MG63 (cell line): ENCODE results near the gene CBFA2T3. TPM values are rescaled to one million over a fixed set of nuclear protein-coding genes. Genes with fewer than 3 reads are reported as not detected.

Experiments
- DNase-seq: peaks from one replicate; pipeline ENCODE4 v3.0.0-alpha.2; 2020
- H3K27me3 ChIP-seq: fragments of 250-450 bp; sonication (Bioruptor Pico); 2 replicates; pipeline ENCODE4 v1.5.1; 2020; ENCODE audit warnings: mild to moderate bottlenecking, moderate library complexity
- H3K36me3 ChIP-seq: fragments of 250-450 bp; sonication (Bioruptor Pico); 2 replicates; pipeline ENCODE4 v1.5.1; 2020; ENCODE audit warnings: mild to moderate bottlenecking, moderate library complexity
- H3K4me3 ChIP-seq: fragments of 250-450 bp; sonication (Bioruptor Pico); 2 replicates; pipeline ENCODE4 v1.5.1; 2020; ENCODE audit warnings: mild to moderate bottlenecking, moderate library complexity
- H3K9me3 ChIP-seq: fragments of 250-450 bp; sonication (Bioruptor Pico); 2 replicates; pipeline ENCODE4 v1.5.1; 2020; ENCODE audit warnings: mild to moderate bottlenecking, moderate library complexity
- total RNA-seq: library from RNA; depleted of rRNA; stranded (reverse); fragments of >200 nt; shearing (Covaris generic); gene quantifications from 2 replicates; pipeline ENCODE4 v1.2.3, GENCODE V29; 2014; ENCODE audit warnings: low replicate concordance

CBFA2T3 gene
- total RNA-seq, 1 experiment from 2014 or later: not detected

DNA sequence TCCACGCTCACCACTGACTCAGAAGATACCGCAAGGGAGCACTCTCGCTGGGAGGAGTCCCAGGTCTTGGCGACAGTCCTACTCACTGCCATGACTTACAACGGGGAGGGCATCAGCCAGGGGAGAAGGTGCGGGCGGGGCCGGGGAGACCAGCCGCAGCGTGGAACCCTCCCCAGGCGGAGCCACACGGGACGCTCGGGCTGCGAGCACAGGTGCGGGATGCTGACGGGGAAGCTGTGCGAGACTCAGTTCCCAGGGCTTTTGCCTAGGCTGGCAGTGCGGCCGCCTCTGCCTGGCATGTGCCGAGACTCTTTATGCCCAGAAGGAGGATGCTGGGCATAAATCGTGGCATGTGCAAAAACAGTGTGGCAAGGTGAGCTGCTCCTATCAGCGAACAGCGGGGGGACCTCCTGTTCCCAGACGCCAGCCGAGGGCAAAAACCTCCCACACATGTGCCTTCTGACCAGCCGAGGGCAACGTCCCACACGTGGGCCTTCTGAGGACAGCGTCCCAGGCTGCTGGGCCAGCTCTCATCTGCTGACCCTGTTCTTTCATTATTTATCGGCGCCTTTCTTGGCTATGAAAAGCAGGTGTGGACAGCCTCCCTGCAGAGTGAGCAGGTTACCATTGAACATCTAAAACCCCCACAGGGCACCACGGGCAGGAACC is 126.3 kb downstream of the CBFA2T3 start:
- Histone ChIP-seq H3K36me3 (no peaks in the 10 kb centered on the region), H3K27me3 (no peaks in the 10 kb centered on the region), H3K9me3 (no peaks in the 10 kb centered on the region), H3K4me3 (no peak overlapping the region)
- DNase-seq: no peak

DNA sequence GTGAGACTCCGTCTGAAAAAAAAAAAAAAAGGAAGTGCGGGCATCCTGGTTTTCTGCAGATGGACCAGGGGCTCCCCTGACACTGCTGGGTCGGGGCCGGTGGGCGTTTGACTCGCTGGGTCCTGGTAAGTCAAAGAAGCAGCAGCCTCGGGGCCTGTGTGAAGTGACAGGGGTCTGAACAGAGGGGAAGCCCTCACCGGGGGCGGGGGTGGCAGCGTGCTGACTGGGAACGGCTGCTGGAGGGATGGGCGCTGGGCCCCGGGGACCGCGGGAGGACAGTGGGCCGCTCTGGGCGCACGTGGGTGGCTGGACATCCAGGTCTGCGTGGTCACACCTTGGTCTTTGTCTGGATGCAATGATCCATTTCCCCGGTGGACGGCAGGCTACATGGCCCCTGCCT is 128.4 kb downstream of the CBFA2T3 start:
- Histone ChIP-seq H3K4me3 (no peak overlapping the region), H3K36me3 (no peaks in the 10 kb centered on the region), H3K9me3 (no peaks in the 10 kb centered on the region), H3K27me3 (no peaks in the 10 kb centered on the region)
- no peak for DNase-seq

DNA sequence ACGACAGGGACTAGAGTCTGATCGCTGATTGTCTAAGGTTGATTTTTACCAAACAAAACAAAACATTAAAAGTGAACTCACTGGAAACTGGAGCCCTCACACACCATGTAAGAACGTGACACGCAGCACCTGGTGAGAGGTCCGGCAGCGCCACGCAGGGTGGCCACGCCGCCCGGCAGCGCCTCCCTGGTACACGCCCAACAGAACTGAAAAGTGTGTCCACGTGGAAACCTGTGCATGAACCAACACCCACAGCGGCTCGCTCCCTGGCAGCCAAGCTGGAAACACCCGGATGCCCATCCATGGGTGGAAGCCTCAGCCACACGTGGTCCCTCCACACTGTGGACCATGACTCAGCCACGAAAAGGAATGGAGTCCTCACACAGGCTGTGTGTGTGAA is 129.4 kb downstream of the CBFA2T3 start:
- Histone ChIP-seq H3K4me3 (no peak overlapping the region), H3K9me3 (no peaks in the 10 kb centered on the region), H3K27me3 (no peaks in the 10 kb centered on the region), H3K36me3 (no peaks in the 10 kb centered on the region)
- no peak for DNase-seq

DNA sequence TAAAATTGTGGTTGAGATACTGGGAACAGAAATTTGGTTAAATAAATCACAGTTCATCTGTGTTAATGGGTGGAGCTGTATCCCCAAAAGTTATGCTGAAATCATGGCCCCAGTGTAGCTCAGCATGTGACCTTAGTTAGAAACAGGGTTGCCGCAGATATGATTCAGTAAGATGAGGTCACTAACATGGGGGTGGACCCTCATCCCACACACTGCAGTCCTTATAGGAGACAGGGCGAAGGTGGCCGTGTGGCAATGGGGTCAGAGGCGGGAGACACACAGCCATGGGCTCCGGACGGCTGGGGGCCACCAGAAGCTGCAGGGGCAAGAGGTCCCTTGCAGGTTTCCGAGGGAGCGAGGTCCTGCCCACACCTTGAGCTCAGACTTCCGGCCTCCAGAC is 130.9 kb downstream of the CBFA2T3 start:
- H3K9me3 ChIP-seq: no peaks in the 10 kb centered on the region
- H3K4me3 ChIP-seq: no peak overlapping the region
- no peak for DNase-seq
- H3K27me3 ChIP-seq: no peaks in the 10 kb centered on the region
- no peaks in the 10 kb centered on the region for H3K36me3 ChIP-seq

DNA sequence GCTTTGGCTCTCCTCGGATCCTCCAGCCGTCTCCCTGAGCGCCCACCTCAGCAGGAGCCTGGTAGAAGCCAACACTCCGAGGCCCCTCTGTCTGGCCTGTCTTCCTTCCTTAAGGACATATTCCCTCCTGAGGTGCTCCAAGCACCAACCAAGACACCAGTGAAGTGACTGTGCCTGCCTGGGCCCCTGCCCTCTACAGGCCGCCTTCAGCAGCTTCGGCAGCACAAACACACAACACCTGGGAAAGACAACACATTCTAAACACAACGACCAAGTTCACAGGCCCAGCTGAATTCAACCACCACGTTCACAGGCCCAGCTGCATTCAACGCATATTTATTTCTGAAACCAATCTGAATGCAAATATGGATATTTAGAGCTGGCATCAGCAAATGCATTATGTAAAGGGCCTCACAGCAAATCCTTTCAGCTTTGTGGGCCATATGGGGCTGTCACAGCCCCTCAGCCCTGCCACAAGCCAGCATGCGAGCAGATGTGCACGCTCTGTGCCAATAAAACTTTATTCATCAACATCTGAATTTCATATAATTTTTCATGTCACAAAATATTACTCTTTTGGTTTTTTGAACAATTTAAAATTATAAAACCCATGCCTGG is 132.5 kb downstream of the CBFA2T3 start:
- no peak for DNase-seq
- H3K27me3 ChIP-seq: no peaks in the 10 kb centered on the region
- no peak overlapping the region for H3K4me3 ChIP-seq
- no peaks in the 10 kb centered on the region for H3K36me3 ChIP-seq
- no peaks in the 10 kb centered on the region for H3K9me3 ChIP-seq

DNA sequence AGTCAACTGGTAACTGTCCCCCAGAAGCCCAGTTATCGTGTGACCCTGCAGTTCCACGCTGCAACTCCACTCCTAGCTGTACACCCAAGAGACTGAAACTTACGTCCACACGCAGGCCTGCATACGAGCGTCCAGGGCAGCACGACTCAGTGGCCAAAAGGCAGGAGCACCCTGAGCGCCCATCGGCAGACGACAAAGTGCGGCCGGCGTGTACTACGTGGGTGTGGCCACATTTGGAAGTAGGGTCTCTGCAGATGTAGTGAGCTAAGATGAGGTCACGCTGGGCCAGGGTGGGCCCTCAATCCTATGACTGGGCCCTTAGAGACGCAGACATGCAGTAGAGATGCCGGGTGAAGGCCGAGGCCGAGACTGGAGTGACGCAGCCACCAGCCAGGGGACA is 133.8 kb downstream of the CBFA2T3 start:
- no peaks in the 10 kb centered on the region for H3K9me3 ChIP-seq
- no peaks in the 10 kb centered on the region for H3K36me3 ChIP-seq
- DNase-seq: no peak
- no peak overlapping the region for H3K4me3 ChIP-seq
- no peaks in the 10 kb centered on the region for H3K27me3 ChIP-seq

DNA sequence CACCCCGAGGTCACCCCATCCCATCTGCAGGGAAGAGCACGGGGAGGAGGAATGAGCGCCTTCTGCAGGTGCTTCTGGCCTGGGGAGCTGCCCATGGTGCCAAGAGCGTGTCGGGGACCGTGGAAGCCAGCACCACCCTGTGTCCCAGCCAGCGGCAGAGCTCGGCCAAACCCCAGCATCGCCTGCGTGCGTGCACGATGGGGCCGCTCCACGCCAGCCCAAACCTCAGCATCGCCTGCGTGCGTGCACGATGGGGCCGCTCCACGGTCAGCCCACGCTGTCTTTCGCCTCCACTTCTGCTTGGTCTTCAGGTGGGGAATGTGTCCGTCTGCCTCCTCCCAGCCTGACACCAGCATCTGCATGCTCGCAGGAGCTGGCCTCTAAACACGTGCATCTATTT is 134.2 kb downstream of the CBFA2T3 start:
- DNase-seq: no peak
- Histone ChIP-seq H3K36me3 (no peaks in the 10 kb centered on the region), H3K4me3 (no peak overlapping the region), H3K9me3 (no peaks in the 10 kb centered on the region), H3K27me3 (no peaks in the 10 kb centered on the region)

DNA sequence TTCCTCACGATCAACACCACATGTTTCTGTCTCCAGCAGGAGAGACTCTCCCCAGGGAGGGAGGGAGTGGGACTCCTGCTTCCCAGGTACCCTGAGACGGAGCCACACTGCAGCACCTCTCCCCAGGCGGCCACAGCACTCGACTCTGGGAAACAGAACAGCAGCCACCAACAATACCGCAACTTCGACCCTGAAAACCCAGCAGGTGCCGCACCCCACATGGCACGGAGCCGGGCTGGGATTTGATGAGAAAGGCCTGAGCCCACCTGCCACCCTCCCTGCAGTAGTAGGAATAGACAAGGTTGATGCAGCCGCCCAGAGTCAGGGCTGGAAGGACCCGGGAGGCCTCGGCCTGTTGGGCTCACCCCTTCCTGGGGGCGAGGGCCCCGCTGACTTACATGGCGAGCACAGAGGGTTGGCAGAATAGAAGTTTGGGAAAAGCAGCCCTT is 134.7 kb downstream of the CBFA2T3 start:
- DNase-seq: no peak
- H3K27me3 ChIP-seq: no peaks in the 10 kb centered on the region
- H3K9me3 ChIP-seq: no peaks in the 10 kb centered on the region
- no peak overlapping the region for H3K4me3 ChIP-seq
- no peaks in the 10 kb centered on the region for H3K36me3 ChIP-seq

DNA sequence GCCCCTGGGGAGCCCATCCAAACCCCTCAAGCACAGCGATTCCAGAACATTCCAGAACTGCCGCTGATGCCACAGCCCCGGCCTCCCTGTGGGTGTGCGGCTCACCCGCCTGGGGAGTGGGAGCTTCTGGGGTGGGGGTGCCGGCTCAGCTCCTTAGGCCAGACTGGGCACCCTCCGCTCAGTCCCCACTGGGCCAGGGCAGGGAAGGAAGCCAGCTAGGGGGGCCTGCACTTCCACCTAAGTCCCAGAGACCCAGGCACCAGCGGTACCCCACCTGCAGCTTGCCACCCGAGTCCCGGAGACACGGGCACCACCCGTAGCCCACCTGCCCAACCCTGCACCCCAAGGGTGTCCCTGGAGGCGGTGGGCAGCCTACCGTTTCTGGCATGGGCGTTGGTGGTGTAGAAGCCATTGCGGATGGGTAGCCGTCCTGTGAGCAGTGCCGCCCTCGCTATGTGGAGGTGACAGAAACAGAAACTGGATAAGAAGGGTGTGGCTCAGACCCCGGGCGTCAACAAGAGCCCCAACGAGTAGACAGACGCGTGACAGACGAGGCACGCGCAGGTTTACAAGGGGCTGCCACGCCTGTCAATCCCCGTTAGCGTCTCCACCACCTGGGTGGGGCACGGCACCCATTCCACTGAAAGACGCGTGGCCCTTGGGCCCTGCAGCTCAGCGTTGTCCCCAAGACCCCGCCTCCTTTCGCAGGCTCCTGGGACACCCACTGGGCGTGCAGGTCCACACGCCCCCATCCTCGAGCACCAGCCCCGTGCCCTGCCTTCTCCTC is 135.3 kb downstream of the CBFA2T3 start:
- no peak for DNase-seq

DNA sequence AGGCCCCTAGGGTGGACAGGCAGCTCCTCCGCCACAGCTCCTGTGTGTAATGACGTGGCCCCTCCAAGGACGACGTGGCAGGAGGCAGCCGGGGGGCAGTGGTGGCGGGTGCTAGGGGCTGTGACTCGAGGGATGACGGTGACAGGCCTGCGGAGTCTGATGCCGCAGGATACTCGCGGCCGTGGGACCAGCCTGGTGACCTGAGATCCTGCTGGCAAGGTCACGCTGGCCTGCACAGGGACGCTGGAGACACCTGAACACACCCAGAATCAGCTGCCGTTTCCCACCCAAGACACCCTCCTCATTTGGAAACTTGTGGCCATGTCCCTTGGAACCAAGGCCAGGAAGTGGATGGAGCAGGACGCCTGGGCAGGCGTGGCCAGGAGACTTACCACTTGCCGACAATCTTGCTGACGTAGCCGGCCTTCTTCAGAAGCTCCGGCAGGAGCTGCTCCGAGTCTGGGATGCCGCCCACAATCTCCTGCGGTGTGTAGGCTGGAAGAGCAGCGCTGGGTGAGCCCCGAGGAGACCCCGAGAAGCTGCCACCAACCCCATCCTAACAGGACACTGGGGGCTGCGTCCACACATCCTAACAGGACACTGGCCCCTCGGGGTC is 136.3 kb downstream of the CBFA2T3 start:
- Histone ChIP-seq H3K27me3 (no peaks in the 10 kb centered on the region), H3K36me3 (no peaks in the 10 kb centered on the region), H3K4me3 (no peak overlapping the region), H3K9me3 (no peaks in the 10 kb centered on the region)
- DNase-seq: no peak

More for the DNA sequence above, 135.3 kb downstream of the CBFA2T3 start:
- H3K27me3 ChIP-seq: no peaks in the 10 kb centered on the region
- no peaks in the 10 kb centered on the region for H3K9me3 ChIP-seq
- no peak overlapping the region for H3K4me3 ChIP-seq
- no peaks in the 10 kb centered on the region for H3K36me3 ChIP-seq

DNA sequence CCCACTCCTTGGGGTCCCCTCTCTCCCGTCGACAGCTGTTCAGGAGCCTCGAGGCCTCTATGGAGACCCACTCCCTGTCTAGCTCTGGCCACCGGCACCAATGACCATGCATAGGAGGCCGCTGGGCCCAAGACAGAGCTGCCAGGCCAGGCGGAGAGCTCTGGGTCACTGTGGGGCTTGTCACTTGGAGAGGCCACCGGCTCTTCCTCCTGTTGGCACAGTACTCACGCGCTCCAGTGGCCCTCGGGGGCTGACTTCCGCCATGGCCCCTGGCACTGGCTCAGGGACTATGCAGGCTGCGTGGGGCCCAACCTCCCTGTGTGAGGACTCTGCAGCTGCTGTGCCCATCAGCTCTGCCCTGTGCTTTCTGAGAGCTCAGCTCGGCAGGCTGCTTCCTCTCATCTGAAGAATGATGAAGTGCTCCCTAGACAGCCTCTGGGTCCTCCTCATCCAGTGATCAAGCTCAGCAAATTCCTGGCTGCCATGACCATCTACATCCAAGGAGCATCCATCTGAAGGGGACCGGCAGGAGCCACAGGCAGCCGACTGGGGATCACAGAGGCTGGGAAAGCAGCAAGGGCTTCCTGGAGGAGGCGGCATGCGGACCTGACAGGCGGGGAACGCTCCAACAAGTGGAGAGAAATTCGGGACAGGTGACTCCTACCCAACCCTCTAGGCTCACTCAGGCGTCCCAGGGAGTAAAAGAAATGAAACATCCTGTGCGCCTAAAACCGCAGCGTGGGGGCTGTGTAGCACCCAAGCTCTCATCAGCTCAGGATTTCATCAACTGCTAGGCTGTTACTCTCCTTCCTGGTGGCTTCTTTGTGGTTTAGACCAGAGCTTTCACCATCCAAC is 137.0 kb downstream of the CBFA2T3 start:
- DNase-seq: no peak
- Histone ChIP-seq H3K27me3 (no peaks in the 10 kb centered on the region), H3K36me3 (no peaks in the 10 kb centered on the region), H3K4me3 (no peak overlapping the region), H3K9me3 (no peaks in the 10 kb centered on the region)

DNA sequence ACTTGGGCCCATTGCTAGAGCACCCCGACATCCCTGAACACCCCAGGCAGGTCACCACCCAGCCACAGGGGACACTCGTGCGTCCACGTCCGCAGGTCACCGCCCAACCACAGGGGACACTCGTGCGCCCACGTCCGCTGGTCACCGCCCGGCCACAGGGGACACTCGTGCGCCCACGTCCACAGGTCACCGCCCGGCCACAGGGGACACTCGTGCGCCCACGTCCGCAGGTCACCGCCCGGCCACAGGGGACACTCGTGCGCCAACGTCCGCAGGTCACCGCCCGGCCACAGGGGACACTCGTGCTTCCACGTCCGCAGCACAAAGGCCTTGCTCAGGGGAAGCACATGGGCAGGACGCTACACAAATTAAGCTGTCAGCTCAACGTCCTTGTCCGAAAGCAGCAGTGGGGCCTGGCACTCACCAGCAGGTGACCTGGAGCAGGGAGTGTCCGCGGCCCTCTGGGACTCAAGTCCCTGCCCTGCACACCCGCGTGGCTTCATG is 137.9 kb downstream of the CBFA2T3 start:
- Histone ChIP-seq H3K4me3 (no peak overlapping the region), H3K27me3 (no peaks in the 10 kb centered on the region), H3K36me3 (no peaks in the 10 kb centered on the region), H3K9me3 (no peaks in the 10 kb centered on the region)
- DNase-seq: no peak

DNA sequence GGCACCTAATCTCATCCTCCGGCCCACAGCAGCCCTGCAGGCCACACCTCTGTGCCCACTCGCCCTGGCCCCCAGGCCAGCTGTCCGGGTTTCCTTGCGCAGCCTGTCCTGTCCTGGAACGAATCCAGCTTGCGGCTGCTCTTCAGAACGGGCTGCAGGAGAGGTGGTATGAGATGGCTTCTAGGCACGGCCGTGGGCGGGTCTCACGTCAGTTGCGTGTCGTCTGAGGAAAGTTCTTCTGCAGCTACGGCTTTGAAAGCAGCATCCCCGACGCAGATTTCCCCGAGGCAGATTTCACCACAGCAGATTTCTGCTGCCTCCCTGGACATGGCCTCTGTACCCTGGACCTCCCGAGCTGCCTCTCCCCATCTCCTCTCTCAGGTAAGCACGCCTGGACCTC is 138.4 kb downstream of the CBFA2T3 start:
- H3K9me3 ChIP-seq: no peaks in the 10 kb centered on the region
- H3K36me3 ChIP-seq: no peaks in the 10 kb centered on the region
- H3K27me3 ChIP-seq: no peaks in the 10 kb centered on the region
- DNase-seq: no peak
- H3K4me3 ChIP-seq: no peak overlapping the region

DNA sequence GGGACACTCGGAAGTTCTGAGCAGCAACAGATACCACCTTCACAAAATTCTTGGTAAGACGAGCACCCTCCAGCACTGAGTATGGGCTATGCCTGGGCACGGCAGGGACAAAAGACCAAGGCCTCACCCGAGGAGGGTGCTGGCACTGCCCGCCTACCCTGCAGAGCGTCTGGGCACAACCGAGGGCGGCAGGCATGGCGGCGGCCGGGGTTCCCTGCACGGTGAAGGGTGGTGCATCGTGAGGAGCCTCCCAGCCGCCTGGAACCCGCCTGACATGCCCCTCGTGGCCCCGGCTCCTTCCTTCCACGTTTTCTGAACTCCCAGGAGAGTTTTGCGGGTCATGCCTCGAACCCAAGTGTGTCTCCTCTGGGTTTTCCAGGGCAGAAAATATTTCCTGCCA is 139.2 kb downstream of the CBFA2T3 start:
- Histone ChIP-seq H3K27me3 (no peaks in the 10 kb centered on the region), H3K9me3 (no peaks in the 10 kb centered on the region), H3K36me3 (no peaks in the 10 kb centered on the region), H3K4me3 (no peak overlapping the region)
- no peak for DNase-seq

DNA sequence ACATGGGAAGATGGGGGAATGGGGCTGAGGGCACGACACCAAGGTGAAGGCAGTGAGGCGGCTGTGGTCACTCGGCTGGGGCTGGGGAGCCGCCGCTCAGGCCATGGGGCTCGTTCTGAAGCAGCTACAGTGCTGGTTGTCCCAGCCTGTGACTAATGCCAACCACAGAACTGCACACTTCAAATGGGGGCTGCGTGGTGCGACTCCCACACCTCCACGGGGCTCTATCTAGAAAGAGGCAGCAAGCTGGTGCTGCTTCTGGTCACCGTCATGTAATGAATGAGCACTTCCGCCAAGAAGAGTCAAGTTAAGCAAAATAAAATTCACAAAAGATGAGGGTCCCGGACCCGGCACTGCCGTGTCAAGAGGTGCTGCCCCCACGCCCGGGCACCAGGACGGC is 140.2 kb downstream of the CBFA2T3 start:
- H3K36me3 ChIP-seq: no peaks in the 10 kb centered on the region
- no peaks in the 10 kb centered on the region for H3K9me3 ChIP-seq
- no peaks in the 10 kb centered on the region for H3K27me3 ChIP-seq

DNA sequence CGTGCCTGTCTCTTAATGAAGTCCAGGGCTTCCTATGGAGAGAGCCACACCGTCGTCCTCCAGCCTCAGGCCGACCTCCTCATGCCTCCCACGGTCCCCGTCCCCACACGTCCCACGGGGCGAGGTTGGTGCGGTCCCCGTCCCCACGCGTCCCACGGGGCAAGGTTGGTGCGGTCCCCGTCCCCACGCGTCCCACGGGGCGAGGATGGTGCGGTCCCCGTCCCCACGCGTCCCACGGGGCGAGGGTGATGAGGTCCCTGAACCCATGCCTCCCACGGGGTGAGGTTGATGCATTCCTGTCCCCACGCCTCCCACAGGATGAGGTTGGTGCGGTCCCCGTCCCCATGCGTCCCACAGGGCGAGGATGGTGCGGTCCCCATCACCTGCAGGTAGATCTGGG is 141.2 kb downstream of the CBFA2T3 start:
- DNase-seq: no peak
- no peak overlapping the region for H3K4me3 ChIP-seq
- H3K36me3 ChIP-seq: no peaks in the 10 kb centered on the region
- no peaks in the 10 kb centered on the region for H3K27me3 ChIP-seq
- H3K9me3 ChIP-seq: no peaks in the 10 kb centered on the region

More for the DNA sequence above, 140.2 kb downstream of the CBFA2T3 start:
- no peak for DNase-seq
- H3K4me3 ChIP-seq: no peak overlapping the region
